Measurements from ENCODE around the gene HOXB4. TPM values are rescaled to one million over a fixed set of nuclear protein-coding genes. Genes with fewer than 3 reads are reported as not detected.
A peak's percentile ranks its signal among the peaks of the same experiment; 100 is the strongest.

HOXB4 gene
- total RNA-seq, 3 donors from 2014 or later = 4.5 to 14.6 (median 5.3) TPM

DNA sequence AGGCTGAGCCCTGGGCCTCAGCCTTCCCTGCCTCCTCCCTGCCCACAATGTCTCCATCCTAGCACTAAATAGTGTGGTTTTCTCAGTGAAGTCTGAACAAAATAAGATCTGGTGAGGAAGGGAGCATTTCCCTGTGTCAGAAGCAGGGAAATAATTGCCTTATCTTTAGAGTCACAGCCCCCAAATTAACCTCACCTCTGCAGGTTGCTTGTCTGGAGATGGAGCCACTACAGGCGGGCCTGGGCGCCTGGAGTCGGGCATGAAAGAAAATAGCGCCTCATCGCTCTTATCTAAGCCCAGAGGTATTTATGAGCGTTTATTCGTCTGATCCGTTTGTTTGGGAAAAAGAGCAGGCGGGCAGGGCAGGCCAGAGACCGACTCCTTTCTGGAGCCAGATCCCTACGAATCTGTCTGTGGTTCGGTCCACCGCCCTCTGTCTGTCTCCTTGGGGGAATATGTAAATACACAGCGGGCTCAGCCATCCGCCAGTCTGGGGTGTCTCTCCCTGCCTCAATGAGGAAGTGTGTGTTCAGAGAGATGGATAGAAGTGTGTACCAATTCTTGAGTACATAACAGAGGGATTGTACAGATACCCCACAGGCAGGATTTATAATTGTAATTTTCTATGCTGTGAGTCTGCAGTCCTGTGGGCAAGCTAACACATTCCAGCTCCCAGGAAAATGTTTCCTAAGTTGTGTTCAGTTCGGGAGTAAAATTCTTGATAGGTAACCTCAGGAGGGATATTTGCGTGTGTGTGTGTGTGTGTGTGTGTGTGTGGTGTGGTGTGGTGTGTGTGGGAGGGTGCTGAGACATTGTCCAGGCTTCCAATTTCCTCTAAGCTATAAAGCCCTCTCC lies 22.3 kb upstream of the HOXB4 start:
- no peak for ATAC-seq
- no peak for TF ChIP-seq CTCF (IDR thresholded peaks at IDR 0.05)
- H3K4me1 ChIP-seq (ENCODE audit: low read depth) = peaks cover 33% of the 10 kb centered on the region

GRCh38 chr17:48599354-48599753 lies 21.2 kb upstream of the HOXB4 start:
- Histone ChIP-seq H3K4me1 (ENCODE audit: low read depth) (peaks cover 37% of the 10 kb centered on the region), H3K9me3 (no peaks in the 10 kb centered on the region), H3K4me3 (no peak overlapping the region), H3K36me3 (ENCODE audit: low read depth) (peaks cover 5% of the 10 kb centered on the region)
- no peak for DNase-seq
- ATAC-seq = no peak
- intact Hi-C loops (cut with DNase I, micrococcal nuclease) = no loop called here
- TF ChIP-seq CTCF (IDR thresholded peaks at IDR 0.05) = no peak

More for the DNA sequence above, 22.3 kb upstream of the HOXB4 start:
- no peaks in the 10 kb centered on the region for H3K9me3 ChIP-seq
- peaks cover under 1% of the 10 kb centered on the region for H3K36me3 ChIP-seq (ENCODE audit: low read depth)
- no peak overlapping the region for H3K4me3 ChIP-seq
- DNase-seq = peak in 2 of 3 donors; percentile 56 to 60
- intact Hi-C loops (cut with DNase I, micrococcal nuclease) = no loop called here

GRCh38 chr17:48598736-48599135 lies 20.6 kb upstream of the HOXB4 start:
- no peak for ATAC-seq

GRCh38 chr17:48597778-48598631 lies 19.9 kb upstream of the HOXB4 start:
- no peak for TF ChIP-seq CTCF (IDR thresholded peaks at IDR 0.05)
- intact Hi-C loops (cut with DNase I, micrococcal nuclease) = no loop called here

More at GRCh38 chr17:48598736-48599135, 20.6 kb upstream of the HOXB4 start:
- DNase-seq = peak in 1 of 3 donors; percentile 45
- H3K4me3 ChIP-seq = no peak overlapping the region
- peaks cover 39% of the 10 kb centered on the region for H3K4me1 ChIP-seq (ENCODE audit: low read depth)
- H3K9me3 ChIP-seq = no peaks in the 10 kb centered on the region
- peaks cover 5% of the 10 kb centered on the region for H3K36me3 ChIP-seq (ENCODE audit: low read depth)
- intact Hi-C loops (cut with DNase I, micrococcal nuclease) = no loop called here
- TF ChIP-seq CTCF (IDR thresholded peaks at IDR 0.05) = no peak

GRCh38 chr17:48597528-48597777 lies 19.3 kb upstream of the HOXB4 start:
- DNase-seq = peak in 2 of 3 donors; percentile 43 to 62
- ATAC-seq = no peak
- TF ChIP-seq CTCF (IDR thresholded peaks at IDR 0.05) = no peak
- no peaks in the 10 kb centered on the region for H3K9me3 ChIP-seq
- H3K4me1 ChIP-seq (ENCODE audit: low read depth) = peaks cover 44% of the 10 kb centered on the region
- peak overlapping the region; percentile 7 for H3K4me3 ChIP-seq
- peaks cover 5% of the 10 kb centered on the region for H3K36me3 ChIP-seq (ENCODE audit: low read depth)
- intact Hi-C loops (cut with DNase I, micrococcal nuclease) = no loop called here

More at GRCh38 chr17:48597778-48598631, 19.9 kb upstream of the HOXB4 start:
- peak overlapping the region; percentile 7 for H3K4me3 ChIP-seq
- peak; percentile 72 for ATAC-seq
- DNase-seq = peak; percentile 90 to 92 (median 91)
- no peaks in the 10 kb centered on the region for H3K9me3 ChIP-seq
- H3K36me3 ChIP-seq (ENCODE audit: low read depth) = peaks cover 5% of the 10 kb centered on the region
- peaks cover 44% of the 10 kb centered on the region for H3K4me1 ChIP-seq (ENCODE audit: low read depth)

Measured in mucosa of descending colon (tissue), 3 donors.